Ecto neural progenitor cell (in vitro differentiated cells): Measurements from ENCODE around the gene KRT17.

Source experiments
- DNase-seq: peaks from one replicate; pipeline ENCODE4 v3.0.0-alpha.2; 2018; ENCODE audit warnings: low spot score

The KRT17 gene

GRCh38 chr17:41571561-41572434 is 52.6 kb downstream of the KRT17 start, which contains the start of gene KRT9:
TSS of gene KRT9 (minus strand) at chr17:41572059. CDS start at chr17:41571992, 67 bp downstream.
- no peak for DNase-seq
